Astrocyte (in vitro differentiated cells and primary cell): ENCODE data around the gene PKP4.

Source experiments
- EZH2 ChIP-seq: IDR thresholded peaks from 2 replicates; pipeline ENCODE4 v1.6.1; 2012; ENCODE audit warnings: mild to moderate bottlenecking, low read length, inconsistent platforms; ENCODE audit not compliant: insufficient read depth
- TF ChIP-seq, protein P1 (sequence below): IDR thresholded peaks from 2 replicates; pipeline ENCODE4 v1.5.1; 2011; ENCODE audit warnings: low read depth, mild to moderate bottlenecking, inconsistent platforms, low read length, moderate library complexity; ENCODE audit not compliant: insufficient read depth

DNA sequence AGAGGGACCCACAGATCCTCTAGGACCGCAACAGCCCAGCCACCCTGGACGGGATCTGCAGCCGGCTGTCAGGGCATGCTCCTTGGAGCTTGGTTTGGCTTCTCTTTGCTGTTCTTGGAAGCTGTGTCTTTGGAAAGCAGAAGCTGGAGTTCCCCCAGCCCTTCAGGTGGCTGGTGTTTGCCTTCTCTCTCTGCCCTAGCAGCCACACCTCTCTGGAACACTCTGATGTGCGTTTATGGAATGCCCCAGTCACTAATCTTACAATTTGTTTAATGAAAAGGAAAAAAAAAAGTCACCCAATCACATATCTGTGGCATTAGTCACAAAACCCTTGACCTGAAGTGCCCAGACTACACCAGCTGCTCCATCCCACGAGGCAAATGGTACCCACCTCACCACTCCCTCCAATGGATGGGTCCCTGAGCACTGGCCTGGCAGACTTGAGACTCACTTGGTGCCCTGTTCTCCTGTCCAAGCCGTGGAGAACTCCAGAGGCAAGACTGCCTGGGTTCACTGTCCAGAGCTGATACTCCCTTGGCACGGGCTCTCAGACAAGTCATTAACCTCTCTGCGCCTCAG lies 268.1 kb downstream of the PKP4 start:
- no peak for TF ChIP-seq EZH2
- TF ChIP-seq, protein P1, sequence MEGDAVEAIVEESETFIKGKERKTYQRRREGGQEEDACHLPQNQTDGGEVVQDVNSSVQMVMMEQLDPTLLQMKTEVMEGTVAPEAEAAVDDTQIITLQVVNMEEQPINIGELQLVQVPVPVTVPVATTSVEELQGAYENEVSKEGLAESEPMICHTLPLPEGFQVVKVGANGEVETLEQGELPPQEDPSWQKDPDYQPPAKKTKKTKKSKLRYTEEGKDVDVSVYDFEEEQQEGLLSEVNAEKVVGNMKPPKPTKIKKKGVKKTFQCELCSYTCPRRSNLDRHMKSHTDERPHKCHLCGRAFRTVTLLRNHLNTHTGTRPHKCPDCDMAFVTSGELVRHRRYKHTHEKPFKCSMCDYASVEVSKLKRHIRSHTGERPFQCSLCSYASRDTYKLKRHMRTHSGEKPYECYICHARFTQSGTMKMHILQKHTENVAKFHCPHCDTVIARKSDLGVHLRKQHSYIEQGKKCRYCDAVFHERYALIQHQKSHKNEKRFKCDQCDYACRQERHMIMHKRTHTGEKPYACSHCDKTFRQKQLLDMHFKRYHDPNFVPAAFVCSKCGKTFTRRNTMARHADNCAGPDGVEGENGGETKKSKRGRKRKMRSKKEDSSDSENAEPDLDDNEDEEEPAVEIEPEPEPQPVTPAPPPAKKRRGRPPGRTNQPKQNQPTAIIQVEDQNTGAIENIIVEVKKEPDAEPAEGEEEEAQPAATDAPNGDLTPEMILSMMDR = no peak
